GM20000 (cell line): ENCODE data around the gene PIK3AP1.
A peak's percentile ranks its signal among the peaks of the same experiment; 100 is the strongest.

Source experiments
- DNase-seq: peaks from one replicate; pipeline ENCODE4 v3.0.0; 2012; ENCODE audit warnings: low spot score
- CTCF ChIP-seq: IDR thresholded peaks from 2 replicates; pipeline ENCODE4 v1.5.1; 2012; ENCODE audit warnings: mild to moderate bottlenecking, control low read depth; ENCODE audit errors: extremely low read depth, missing control alignments

Gene PIK3AP1

GRCh38 chr10:96695975-96696634 lies 24.2 kb downstream of the PIK3AP1 start:
- TF ChIP-seq CTCF: no peak
- no peak for DNase-seq

- DNase-seq: peak; percentile 39
- no peak for TF ChIP-seq CTCF
Observed at GRCh38 chr10:96695366-96695765, 24.9 kb downstream of the PIK3AP1 start.

- TF ChIP-seq CTCF: no peak
- no peak for DNase-seq
Observed at GRCh38 chr10:96693431-96693830, 26.9 kb downstream of the PIK3AP1 start.

- TF ChIP-seq CTCF: no peak
- DNase-seq: no peak
Observed at GRCh38 chr10:96692427-96692826, 27.9 kb downstream of the PIK3AP1 start.

- TF ChIP-seq CTCF: no peak
- no peak for DNase-seq
Observed at GRCh38 chr10:96691761-96692160, 28.6 kb downstream of the PIK3AP1 start.

GRCh38 chr10:96690755-96691730 lies 29.3 kb downstream of the PIK3AP1 start:
- no peak for TF ChIP-seq CTCF
- no peak for DNase-seq

GRCh38 chr10:96688789-96689188 lies 31.5 kb downstream of the PIK3AP1 start:
- no peak for TF ChIP-seq CTCF
- DNase-seq: no peak
